Measurements from ENCODE around the gene DHX40. TPM values are rescaled to one million over a fixed set of nuclear protein-coding genes. Genes with fewer than 3 reads are reported as not detected.
"Not testable (repeated sequence)": the region's sequence is repeated elsewhere in the genome, so short reads cannot be mapped to it uniquely, and the experiment has no call there.

The DHX40 gene
- total RNA-seq, 4 donors from 2014 or later = 10.5 to 42.0 (median 25.0) TPM

- 54 to 65% methylated on average over 8 of the region's 8 CpGs for WGBS, 2 donors
- Histone ChIP-seq H3K9me3 (no peaks in the 10 kb centered on the region), H3K27me3 (peaks cover 0 to 3% (median 0%) of the 10 kb centered on the region in 4 donors), H3K27ac (no peak overlapping the region), H3K4me3 (no peak overlapping the region), H3K36me3 (no peaks in the 10 kb centered on the region), H3K4me1 (no peaks in the 10 kb centered on the region)
- no peak for TF ChIP-seq CTCF (IDR thresholded peaks at IDR 0.05)
- no peak for TF ChIP-seq POLR2A (IDR thresholded peaks at IDR 0.05)
- intact Hi-C loops (cut with DNase I) = no loop called here
- no peak for DNase-seq
Measured at GRCh38 chr17:59542960-59543635, 22.3 kb upstream of the DHX40 start.

GRCh38 chr17:59545942-59546341 is 19.5 kb upstream of the DHX40 start:
- TF ChIP-seq POLR2A (IDR thresholded peaks at IDR 0.05) (no peak), CTCF (IDR thresholded peaks at IDR 0.05) (no peak)
- intact Hi-C loops (cut with DNase I) = no loop called here
- no peak for DNase-seq
- H3K27ac ChIP-seq = no peak overlapping the region
- H3K27me3 ChIP-seq = peaks cover 0 to 3% (median 0%) of the 10 kb centered on the region in 4 donors
- H3K4me3 ChIP-seq = no peak overlapping the region
- H3K36me3 ChIP-seq = no peaks in the 10 kb centered on the region
- no peaks in the 10 kb centered on the region for H3K9me3 ChIP-seq
- 76 to 90% methylated on average over 1 of the region's 1 CpG for WGBS, 2 donors
- no peaks in the 10 kb centered on the region for H3K4me1 ChIP-seq

GRCh38 chr17:59547131-59547915 is 18.1 kb upstream of the DHX40 start:
- intact Hi-C loops (cut with DNase I) = no loop called here
- Histone ChIP-seq H3K36me3 (no peaks in the 10 kb centered on the region), H3K27me3 (peaks cover 0 to 3% (median 0%) of the 10 kb centered on the region in 4 donors), H3K27ac (no peak overlapping the region), H3K4me3 (no peak overlapping the region), H3K4me1 (no peaks in the 10 kb centered on the region), H3K9me3 (no peaks in the 10 kb centered on the region)
- no peak for TF ChIP-seq POLR2A (IDR thresholded peaks at IDR 0.05)
- TF ChIP-seq CTCF (IDR thresholded peaks at IDR 0.05) = no peak
- 69 to 71% methylated on average over 9 of the region's 9 CpGs for WGBS, 2 donors
- DNase-seq = no peak

- H3K27me3 ChIP-seq; H3K36me3 ChIP-seq; H3K9me3 ChIP-seq; H3K4me1 ChIP-seq; H3K4me3 ChIP-seq; H3K27ac ChIP-seq; intact Hi-C loops (cut with DNase I); DNase-seq: not testable (repeated sequence)
- WGBS, 2 donors = 84 to 85% methylated on average over 7 to 10 of the region's 10 CpGs
Measured at GRCh38 chr17:59548985-59549384, 16.4 kb upstream of the DHX40 start.

GRCh38 chr17:59550703-59551102 is 14.7 kb upstream of the DHX40 start:
- 84 to 85% methylated on average over 2 to 3 of the region's 4 CpGs for WGBS, 2 donors
- H3K36me3 ChIP-seq = no peaks in the 10 kb centered on the region
- no peaks in the 10 kb centered on the region for H3K27me3 ChIP-seq
- H3K4me1 ChIP-seq = no peaks in the 10 kb centered on the region
- intact Hi-C loops (cut with DNase I) = no loop called here
- no peak for DNase-seq
- H3K9me3 ChIP-seq = no peaks in the 10 kb centered on the region
- no peak overlapping the region for H3K27ac ChIP-seq
- no peak overlapping the region for H3K4me3 ChIP-seq
- TF ChIP-seq CTCF (IDR thresholded peaks at IDR 0.05) (no peak), POLR2A (IDR thresholded peaks at IDR 0.05) (no peak)
